LNCAP (cell line): ENCODE results near the gene SCN1B.

Experiments
- CTCF ChIP-seq: fragments of 450-650 bp; IDR thresholded peaks from 2 replicates; pipeline ENCODE4 v1.5.1; 2017; ENCODE audit warnings: mild to moderate bottlenecking

The SCN1B gene

DNA sequence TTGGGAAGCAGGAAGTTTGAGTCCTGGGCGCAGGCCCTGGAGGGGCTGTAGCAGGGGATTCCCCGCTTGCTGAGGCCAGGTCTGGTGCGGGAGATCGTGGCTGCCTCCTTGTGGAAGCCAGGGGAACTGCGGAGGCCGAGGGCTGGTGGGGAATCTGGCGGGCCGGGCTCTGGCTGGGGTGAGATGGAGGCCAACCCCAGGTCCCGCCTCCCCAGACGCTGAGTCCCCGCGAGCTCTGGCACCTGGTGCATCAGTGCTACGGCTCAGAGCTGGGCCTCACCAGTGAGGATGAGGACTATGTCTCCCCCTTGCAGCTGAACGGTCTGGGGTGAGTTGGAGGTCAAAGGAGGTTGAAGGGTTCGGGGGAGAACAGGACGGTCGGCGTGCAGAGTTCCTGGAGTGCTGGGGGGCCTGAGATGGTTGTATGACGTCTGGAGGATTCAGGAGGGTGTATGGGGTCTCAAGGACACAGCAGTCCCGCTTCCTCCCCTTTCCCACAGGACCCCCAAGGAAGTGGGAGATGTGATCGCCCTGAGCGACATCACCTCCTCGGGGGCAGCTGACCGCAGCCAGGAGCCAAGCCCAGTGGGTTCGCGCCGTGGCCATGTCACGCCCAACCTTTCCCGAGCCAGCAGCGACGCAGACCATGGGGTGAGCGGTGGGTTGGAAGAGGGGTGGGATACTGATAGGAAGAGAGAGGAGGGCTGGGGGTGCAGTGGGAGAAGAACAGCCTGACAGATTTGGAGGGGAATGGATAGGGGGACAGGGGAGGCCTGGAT, 17.0 kb upstream of the SCN1B start:
- peak; percentile 89 for TF ChIP-seq CTCF

DNA sequence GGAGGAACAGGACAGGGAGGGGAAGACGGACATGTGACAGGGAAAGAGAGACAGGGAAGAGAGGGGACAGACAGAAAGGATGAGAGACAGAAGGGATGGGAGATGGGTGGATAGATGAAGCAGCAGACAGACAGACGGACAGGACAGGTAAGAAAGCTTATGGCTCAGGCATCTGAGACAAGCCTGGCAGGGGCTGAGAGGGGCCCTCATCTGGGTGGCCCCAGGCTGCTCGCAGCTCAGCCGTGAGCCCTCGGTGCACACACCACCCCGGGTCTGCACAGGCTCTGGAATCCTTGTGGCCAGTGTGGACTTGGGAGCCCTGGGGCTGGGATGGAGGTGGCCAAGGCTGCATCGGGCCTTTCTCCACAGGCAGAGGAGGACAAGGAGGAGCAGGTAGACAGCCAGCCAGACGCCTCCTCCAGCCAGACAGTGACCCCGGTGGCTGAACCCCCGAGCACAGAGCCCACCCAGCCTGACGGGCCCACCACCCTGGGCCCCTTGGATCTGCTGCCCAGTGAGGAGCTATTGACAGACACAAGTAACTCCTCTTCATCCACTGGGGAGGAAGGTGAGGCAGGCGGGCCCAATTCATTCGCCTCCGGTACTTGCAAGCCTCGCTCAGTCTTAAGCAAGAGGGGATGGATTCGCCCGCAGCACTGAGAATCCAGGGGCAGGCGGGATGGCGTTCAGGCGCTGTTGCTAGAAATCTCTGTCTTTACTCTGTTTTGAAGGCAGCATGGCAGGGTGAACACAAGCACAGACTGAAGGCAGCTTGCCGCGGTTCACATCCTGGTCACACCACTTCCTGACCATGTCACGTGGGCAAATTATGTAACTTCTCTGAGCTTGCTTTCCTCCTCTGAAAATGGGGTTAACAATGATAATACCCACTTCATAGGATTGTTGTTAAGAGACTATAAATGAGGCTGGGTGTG, 16.2 kb upstream of the SCN1B start:
- TF ChIP-seq CTCF: no peak

- no peak for TF ChIP-seq CTCF
Measured at GRCh38 chr19:35015270-35015953, 14.9 kb upstream of the SCN1B start.

GRCh38 chr19:35015954-35016351, 14.3 kb upstream of the SCN1B start:
- TF ChIP-seq CTCF: no peak

DNA sequence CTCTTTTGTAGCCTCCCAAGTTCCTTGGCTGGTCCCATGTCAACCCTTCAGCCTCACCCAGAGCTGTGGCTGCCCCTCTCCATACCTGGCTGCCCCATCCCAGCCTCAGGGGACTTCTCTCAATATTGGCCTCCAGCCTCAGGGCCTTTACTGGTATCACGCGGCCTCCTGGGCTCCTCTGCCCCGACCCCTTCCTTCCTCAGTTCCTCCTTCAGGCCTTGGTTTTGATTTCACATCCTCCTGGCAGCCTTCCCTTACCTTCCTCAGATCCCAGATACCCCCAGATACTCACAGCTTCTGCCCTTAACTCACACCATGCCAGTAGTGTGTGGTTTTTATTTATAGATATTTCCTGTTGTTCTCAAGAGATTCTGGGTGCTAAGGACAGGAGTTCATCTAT, 12.8 kb upstream of the SCN1B start:
- no peak for TF ChIP-seq CTCF

DNA sequence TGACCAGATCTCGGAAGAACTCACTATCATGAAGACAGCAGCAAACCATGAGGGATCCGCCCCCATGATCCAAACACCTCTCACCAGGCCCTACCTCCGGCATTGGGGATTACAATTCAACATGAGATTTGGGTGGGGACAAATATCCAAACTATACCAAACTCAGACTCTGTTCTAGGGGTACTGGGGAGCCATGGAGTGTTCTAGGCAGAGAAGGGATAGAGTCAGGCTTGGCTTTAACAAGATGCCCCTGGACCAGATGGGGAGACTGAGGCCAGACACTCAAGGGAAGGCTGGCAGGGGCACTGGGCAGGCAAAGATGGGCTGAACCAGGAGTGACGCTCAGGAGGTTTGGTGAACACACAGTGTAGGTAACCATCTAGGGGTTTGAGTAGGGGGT, 11.9 kb upstream of the SCN1B start:
- no peak for TF ChIP-seq CTCF

DNA sequence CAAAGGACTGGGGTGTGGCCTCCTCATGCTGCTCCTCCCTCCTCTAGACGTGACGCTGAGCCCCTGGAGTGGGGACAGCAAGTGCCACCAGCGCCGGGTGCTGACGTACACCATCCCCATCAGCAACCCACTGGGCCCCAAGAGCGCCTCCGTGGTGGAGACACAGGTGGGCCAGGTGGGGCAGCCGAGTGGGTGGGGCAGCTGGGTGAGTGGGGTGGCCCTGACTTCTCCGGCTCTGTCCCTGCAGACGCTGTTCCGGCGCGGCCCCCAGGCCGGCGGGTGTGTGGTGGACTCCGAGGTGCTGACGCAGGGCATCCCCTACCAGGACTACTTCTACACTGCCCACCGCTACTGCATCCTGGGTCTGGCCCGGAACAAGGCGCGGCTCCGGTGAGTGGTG, 11.1 kb upstream of the SCN1B start:
- no peak for TF ChIP-seq CTCF
